GM19455 (cell line): ENCODE measurements around the gene C17orf100.

Source experiments
- ATAC-seq: cut with Tn5 transposase; IDR thresholded peaks from one replicate; pipeline ENCODE4 v1.9.1; 2021; ENCODE audit not compliant: unreplicated experiment

Gene C17orf100

GRCh38 chr17:6668219-6668618 is 16.7 kb downstream of the C17orf100 start:
- ATAC-seq, result no peak

- ATAC-seq, result no peak
Measured at GRCh38 chr17:6668727-6669425, 17.3 kb downstream of the C17orf100 start.

GRCh38 chr17:6669479-6670212 is 18.1 kb downstream of the C17orf100 start:
- ATAC-seq, result no peak

- no peak for ATAC-seq
Measured at GRCh38 chr17:6670571-6670970, 19.0 kb downstream of the C17orf100 start.

- ATAC-seq, result no peak
Measured at GRCh38 chr17:6670999-6671398, 19.4 kb downstream of the C17orf100 start.

- ATAC-seq, result no peak
Measured at GRCh38 chr17:6671431-6671830, 19.9 kb downstream of the C17orf100 start.

GRCh38 chr17:6674586-6674985 is 23.0 kb downstream of the C17orf100 start:
- no peak for ATAC-seq

- ATAC-seq, result no peak
Measured at GRCh38 chr17:6675201-6675825, 23.8 kb downstream of the C17orf100 start.

GRCh38 chr17:6676802-6677157 is 25.2 kb downstream of the C17orf100 start:
- no peak for ATAC-seq

- no peak for ATAC-seq
Measured at GRCh38 chr17:6677158-6677831, 25.7 kb downstream of the C17orf100 start.

- no peak for ATAC-seq
Measured at GRCh38 chr17:6677946-6678345, 26.4 kb downstream of the C17orf100 start.

- no peak for ATAC-seq
Measured at GRCh38 chr17:6679241-6679640, 27.7 kb downstream of the C17orf100 start.

- ATAC-seq, result no peak
Measured at GRCh38 chr17:6681176-6681575, 29.6 kb downstream of the C17orf100 start.

- ATAC-seq, result no peak
Measured at GRCh38 chr17:6681671-6682070, 30.1 kb downstream of the C17orf100 start.

GRCh38 chr17:6682339-6682738 is 30.8 kb downstream of the C17orf100 start:
- no peak for ATAC-seq

- ATAC-seq, result no peak
Measured at GRCh38 chr17:6683081-6683684, 31.6 kb downstream of the C17orf100 start.

GRCh38 chr17:6683730-6684459 is 32.3 kb downstream of the C17orf100 start:
- no peak for ATAC-seq

- no peak for ATAC-seq
Measured at GRCh38 chr17:6684460-6684783, 32.9 kb downstream of the C17orf100 start.

- no peak for ATAC-seq
Measured at GRCh38 chr17:6684881-6685767, 33.6 kb downstream of the C17orf100 start.

GRCh38 chr17:6686026-6686425 is 34.5 kb downstream of the C17orf100 start:
- no peak for ATAC-seq
